ENCODE data around the gene SFMBT2.

Gene SFMBT2

DNA sequence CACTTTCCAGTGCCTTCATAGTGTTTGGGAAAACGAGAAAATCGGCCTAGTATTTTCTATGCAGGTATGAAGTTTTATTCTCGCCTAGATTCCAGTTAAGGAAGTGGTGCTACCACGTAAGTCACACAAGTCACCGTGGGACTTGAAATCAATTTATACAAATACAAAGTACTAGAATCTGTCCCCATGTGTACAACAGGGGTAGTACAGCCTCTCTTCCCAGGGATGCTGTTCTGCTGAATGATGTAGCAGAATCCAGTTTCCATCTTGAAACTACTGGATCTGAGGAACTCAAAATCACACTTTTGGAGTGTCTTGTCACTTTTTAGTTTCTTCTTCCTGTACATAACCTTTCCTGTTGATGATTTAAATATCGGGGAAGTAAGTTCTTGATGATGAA lies 129.4 kb downstream of the SFMBT2 start:
- TF ChIP-seq, protein P1, sequence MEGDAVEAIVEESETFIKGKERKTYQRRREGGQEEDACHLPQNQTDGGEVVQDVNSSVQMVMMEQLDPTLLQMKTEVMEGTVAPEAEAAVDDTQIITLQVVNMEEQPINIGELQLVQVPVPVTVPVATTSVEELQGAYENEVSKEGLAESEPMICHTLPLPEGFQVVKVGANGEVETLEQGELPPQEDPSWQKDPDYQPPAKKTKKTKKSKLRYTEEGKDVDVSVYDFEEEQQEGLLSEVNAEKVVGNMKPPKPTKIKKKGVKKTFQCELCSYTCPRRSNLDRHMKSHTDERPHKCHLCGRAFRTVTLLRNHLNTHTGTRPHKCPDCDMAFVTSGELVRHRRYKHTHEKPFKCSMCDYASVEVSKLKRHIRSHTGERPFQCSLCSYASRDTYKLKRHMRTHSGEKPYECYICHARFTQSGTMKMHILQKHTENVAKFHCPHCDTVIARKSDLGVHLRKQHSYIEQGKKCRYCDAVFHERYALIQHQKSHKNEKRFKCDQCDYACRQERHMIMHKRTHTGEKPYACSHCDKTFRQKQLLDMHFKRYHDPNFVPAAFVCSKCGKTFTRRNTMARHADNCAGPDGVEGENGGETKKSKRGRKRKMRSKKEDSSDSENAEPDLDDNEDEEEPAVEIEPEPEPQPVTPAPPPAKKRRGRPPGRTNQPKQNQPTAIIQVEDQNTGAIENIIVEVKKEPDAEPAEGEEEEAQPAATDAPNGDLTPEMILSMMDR (conservative IDR thresholded peaks at IDR 0.05), result no peak
- H3K27ac ChIP-seq, result no peak overlapping the region

DNA sequence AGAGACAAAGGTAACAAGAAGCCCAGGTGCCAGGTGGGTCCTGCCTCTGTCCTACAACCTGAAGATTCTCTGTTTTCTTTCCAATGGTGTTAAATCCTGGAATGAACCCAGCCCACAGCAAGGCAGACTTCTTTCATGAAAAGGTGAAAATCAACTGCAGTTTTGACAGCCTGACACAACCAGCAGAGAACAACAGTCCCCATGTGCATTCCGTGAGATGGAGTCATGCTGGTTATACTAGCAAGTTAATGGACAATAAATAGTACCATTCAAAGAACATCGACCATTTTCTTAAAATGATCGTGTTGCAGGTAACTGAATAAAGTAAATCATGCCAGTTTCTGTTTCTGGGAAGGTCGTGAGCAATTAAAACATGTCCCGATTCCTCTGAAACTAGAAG lies 131.5 kb downstream of the SFMBT2 start:
- no peak overlapping the region for H3K27ac ChIP-seq
- TF ChIP-seq, protein P1 (conservative IDR thresholded peaks at IDR 0.05), result no peak

- H3K27ac ChIP-seq, result no peak overlapping the region
- TF ChIP-seq, protein P1 (conservative IDR thresholded peaks at IDR 0.05), result no peak
These were observed 133.0 kb downstream of the SFMBT2 start for GRCh38 chr10:7277867-7278266.

DNA sequence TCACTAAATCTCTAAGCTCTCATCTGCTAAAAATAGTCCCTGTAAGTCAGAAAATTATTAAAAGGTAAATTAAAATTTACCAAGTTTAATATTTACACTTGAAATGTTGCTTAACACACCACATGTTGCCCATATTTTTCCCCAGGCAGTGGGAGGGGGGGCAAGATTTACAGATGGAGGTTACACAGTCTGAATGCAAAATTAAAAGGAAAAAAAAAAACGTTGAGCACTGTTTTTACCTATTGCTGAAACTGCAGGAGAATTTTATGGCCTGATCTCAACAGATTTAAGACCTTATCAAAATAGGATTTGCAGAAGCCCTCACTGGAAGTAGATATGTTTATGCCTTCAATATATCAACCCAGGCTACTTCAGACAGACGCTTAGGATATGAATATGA lies 133.4 kb downstream of the SFMBT2 start:
- TF ChIP-seq, protein P1 (conservative IDR thresholded peaks at IDR 0.05), result no peak
- H3K27ac ChIP-seq, result no peak overlapping the region

GRCh38 chr10:7275761-7276440 lies 134.9 kb downstream of the SFMBT2 start:
- H3K27ac ChIP-seq, result no peak overlapping the region
- TF ChIP-seq, protein P1 (conservative IDR thresholded peaks at IDR 0.05), result no peak

GRCh38 chr10:7274293-7274692 lies 136.5 kb downstream of the SFMBT2 start:
- H3K27ac ChIP-seq, result no peak overlapping the region
- TF ChIP-seq, protein P1 (conservative IDR thresholded peaks at IDR 0.05), result no peak

DNA sequence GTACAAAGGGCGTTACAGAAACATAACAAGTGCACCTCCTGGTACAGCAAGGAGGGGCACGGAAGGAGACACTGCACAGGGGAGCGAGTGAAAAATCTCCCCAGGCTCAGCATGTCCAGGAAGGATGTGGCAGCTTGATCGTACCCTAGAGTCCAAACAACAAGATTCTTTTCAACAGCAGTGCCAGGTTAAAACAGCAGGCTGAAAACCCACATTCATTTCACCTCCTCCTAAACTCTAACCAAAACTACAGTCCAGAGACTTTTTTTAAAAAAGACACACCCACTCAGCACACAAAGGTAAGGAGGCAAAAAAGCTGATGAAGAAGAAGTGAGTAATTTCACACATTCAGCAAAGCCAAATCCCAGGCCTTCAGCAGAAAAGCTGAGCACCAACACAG lies 138.8 kb downstream of the SFMBT2 start:
- TF ChIP-seq, protein P1 (conservative IDR thresholded peaks at IDR 0.05), result no peak

More for the DNA sequence above, 138.8 kb downstream of the SFMBT2 start:
- H3K27ac ChIP-seq, result no peak overlapping the region
